Measurements from ENCODE around the gene PRUNE2.

PRUNE2 gene

DNA sequence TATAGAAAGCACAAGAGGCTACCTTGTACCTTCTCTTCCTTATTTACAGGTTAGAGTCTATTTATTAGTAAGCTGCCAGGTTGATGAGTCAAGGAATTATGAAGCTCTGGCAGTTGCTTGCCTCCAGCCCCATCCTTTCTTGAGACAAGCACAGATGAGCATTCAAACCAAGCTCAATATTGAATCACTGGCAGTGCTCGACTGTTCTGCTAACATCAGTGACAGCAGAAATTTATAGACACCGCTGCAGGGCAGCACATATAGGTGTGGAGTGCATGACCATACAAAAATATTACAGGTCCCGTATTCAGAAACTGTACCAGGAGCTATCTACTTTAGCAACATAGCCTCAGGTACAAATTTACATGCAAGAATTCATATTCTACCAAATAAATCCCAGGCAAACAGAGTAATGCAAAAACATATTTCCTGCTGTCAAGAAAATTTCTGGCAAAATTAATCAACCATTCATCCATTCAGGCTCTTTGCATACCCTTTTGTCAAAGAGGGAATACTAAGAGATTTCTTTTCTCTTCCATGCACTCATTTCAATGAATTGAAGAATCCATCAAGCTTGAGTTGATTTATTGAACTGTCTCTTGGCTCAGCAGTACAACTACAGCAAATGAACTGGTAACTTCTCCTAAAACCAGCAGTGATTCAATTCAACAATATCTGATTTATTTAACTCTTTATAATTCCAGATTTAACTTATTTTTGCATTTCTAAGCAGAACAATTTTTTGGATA lies 168.6 kb downstream of the PRUNE2 start:
- DNase-seq (ENCODE audit: low read depth, low spot score): no peak

DNA sequence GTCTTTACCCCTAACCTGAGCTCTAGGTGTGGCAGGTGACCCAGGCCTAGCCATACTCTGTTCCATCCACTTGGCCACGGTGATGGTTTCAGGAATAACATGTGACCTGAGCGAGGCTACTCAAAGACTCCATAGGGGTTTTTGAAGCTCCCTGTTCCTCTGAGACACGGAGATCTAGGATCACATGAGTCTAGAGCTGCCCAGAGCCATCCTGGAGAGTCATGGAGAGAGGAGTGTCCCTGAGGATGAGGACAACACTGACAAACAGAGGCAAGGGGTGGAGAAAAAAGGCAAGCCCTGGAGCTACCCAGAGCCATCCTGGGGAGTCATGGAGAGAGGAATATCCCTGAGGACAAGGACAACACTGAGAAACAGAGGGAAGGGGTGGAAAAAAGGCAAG lies 171.2 kb downstream of the PRUNE2 start:
- DNase-seq (ENCODE audit: low read depth, low spot score): no peak

DNA sequence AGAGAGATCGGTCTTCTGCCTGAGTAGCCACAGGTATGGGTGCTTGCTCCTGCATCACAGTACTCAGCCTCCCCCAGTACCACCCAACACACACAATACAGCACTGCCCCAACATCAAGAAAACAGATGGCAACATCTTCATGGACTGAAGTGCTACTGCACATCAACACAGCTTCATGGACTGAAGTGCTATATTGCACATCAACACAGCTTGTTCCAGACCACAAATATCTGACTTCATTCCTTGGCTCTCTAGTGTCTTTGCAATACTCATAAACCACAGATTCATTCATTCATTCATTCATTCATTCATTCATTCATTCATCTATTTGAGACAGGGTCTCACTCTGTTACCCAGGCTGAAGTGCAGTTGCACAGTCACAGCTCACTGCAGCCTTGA lies 172.8 kb downstream of the PRUNE2 start:
- no peak for DNase-seq (ENCODE audit: low read depth, low spot score)

DNA sequence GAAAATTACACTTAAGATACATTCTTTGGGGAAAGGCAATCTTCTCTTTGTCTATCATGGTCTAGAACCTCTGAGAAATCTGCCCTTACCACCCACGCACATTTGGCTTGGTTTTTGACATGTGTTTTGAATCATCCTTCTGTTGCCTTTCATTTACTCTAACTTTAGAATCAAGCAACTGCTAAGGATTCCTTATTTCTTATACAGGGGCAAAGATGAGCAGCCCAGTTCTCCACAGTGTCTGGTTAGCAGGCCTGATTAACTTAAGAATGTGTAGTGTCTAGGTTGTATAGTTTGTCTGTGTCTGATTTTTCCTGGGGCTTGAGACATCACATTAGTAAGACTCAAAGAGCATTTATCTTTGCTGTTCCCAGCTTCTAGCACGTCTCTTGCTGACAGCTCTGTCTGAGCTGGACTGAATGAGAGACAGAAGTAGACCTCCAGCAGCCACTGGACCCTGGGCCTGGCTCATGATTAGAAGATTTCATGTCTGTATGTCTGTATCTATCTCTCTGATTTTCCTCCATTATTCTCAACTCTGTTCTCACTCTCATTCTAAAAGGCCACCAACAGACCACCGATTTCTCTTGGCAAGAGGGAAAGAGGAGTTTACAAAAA lies 173.5 kb downstream of the PRUNE2 start:
- no peak for DNase-seq (ENCODE audit: low read depth, low spot score)

DNA sequence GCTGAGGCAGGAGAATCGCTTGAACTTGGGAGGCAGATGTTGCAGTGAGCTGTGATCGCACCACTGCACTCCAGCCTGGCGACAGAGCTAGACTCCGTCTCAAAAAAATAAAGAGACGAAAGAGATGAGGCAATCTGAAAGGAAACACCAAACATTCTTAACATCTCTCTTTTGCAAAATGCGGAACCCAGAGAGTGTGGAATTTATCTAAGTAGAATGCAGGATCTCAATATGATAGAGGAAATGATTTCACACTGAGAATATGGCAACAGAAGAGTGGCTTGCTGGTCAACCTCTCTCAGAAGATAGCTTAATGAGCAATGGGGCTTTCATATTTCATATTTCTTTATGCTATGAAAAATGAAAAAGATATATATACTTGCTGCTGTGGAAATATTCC lies 175.1 kb downstream of the PRUNE2 start:
- no peak for DNase-seq (ENCODE audit: low read depth, low spot score)

DNA sequence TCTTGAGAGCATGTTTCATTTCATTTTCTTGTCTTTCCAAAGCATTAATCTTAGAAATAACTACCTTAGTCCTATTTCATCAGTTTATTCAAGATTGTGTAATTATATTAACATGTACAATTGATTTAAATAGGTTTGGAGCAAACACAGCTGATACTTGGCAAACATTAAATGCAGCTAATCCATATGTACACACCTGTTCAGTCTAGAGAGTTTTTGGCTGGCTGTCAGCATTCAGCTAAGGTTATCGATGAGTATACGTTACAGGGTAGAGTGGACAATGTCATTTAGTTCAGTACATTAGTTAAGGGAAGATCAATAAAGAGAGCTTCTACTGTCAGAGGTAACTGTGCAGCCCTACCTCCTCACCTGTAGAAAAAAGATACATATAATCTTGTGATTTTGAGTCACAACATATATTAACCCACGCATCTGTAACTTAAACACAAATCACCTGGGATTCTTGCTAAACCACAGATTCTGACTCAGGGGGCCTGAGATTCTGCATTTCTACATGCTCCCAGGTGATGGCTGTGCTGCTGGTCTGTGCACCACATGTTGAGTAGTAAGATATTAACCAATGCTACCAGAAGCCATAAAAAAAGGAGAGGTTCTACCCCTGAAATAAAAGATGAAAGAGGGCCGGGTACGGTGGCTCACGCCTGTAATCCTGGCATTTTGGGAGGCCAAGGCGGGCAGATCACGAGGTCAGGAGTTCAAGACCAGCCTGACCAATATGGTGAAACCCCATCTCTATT lies 175.8 kb downstream of the PRUNE2 start:
- no peak for DNase-seq (ENCODE audit: low read depth, low spot score)

DNA sequence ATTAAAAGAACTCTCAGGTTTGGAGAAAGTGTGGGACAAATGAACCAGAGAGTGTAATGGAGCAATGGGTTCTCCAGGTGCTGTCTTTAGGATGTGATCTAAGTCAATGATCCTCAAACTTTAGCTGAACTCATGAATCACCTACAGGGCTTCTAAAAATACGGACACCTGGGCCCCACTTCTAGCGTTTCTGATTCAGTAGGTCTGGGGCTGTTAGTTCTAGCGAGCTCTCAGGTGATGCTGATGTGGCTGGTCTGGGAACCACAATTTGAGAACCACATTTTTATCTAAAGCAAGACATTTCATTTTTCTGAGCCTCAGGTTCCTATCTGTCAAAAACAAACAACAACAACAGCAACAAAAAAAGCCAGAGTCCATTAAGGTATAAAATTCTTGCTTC lies 176.8 kb downstream of the PRUNE2 start:
- no peak for DNase-seq (ENCODE audit: low read depth, low spot score)

DNA sequence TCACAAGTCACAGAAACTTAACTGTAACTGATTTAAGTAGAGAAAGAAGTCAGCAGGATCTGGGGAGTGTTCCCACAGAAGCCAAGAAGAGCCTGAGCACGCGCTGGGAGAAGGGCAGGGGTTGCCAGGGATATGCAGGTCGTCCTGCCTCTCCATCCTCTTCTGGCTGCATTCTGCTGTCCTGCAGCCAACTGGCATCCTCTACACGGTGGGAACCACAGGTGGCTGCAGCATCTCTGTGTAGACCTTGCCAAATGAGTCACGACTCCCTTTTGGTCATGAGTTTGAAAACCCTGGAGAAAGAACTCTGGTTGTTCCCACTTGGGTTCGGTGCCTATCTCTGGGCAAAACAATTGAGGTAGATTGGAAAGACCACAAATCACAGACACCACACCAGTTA lies 180.0 kb downstream of the PRUNE2 start:
- DNase-seq (ENCODE audit: low read depth, low spot score): no peak

DNA sequence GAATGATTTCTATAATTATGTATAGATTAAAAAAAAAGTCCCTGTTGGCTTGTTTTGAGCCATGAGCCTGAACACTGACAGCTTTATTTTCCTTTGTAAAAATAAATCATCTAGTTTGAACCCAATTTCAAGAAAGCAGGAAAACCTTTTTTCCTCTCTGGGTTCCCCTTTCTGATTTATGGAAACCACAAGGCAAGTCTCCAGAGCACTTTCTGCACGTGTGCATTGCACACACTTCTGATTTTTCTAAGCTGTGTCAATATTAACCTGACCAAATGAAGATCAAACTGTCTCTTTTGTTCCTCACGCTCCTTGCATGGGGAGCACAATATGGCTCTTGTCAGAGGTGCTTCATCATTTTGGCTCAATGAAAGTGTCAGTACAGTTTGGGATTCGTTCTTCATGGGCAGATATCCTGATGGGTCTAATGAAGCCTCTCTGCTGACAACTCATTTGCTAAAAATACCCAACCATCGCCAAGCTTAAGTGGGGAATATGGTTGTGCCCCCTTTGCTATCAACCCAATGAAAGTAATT lies 180.8 kb downstream of the PRUNE2 start:
- DNase-seq (ENCODE audit: low read depth, low spot score): no peak

DNA sequence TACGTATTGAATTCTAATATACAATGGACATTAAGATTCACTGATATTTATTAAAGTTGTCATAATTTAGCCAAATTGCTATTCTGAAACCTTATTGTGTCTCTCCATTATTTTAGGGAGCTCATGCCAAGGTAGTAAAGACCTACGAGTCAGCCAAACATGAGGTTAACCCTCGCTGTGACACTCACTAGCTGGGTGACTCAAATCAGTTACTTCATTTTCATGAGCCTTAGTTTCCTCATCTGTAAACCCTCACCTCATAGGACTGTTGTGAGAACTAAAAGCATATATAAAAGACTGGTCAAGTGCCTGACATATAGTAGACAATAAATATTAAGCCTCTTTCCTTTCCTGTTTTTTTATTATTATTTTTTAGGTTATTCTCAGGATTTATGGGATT lies 185.7 kb downstream of the PRUNE2 start:
- no peak for DNase-seq (ENCODE audit: low read depth, low spot score)

DNA sequence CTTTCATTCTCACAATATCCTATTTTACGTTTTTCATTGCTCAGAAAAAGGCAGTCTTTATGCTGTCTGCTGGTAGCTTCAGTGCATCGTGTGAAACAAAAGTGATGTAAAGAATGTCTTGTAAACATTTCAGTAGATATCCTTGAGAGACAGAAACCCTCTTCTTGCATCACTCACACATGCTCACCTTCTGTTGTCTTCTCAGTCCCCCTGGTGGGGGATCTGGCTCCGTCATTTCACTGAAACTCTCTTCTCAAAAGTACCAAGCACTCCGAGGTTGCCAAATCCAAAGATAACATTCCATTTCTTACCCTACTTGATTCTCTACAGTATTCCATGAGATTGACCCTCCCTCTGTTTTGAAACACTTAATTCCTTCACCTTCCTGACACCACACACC lies 187.7 kb downstream of the PRUNE2 start:
- DNase-seq (ENCODE audit: low read depth, low spot score): no peak

DNA sequence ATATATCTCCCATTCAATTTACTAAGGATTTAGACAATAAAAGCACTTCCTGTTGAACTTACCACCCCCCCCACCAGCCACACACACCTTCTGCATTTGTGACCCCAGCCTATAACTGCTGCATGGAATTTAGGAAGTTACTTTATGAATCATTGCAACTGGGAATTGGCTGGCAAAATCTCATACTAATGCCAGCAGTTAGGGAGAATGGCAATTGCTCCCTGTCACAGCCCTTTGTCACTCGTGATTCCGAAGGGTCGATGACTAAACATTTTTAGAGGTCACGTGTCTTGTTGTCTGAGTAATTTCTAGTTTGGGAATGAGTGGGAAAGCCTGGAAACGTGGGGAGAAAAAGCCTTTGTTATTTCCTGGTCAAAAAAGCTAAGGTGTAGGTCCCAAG lies 188.3 kb downstream of the PRUNE2 start:
- no peak for DNase-seq (ENCODE audit: low read depth, low spot score)

DNA sequence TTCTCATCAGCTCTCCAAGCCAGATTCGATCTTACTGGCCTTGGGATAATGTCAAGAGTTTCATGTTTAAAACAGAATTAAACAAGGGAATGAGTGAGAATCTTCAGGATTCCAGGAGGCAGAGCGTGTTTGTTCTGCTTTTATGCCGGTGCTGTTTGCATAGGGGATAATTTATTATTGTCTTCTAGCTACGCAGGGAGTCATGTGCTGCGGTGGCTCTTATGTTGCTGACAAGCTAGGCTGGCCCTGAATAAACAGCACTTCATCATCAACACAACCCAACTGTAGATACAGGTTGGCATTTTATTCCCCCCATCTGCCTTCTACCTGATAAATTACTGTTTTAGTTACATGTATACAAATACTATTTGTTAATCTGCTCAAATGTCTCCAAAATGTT lies 188.7 kb downstream of the PRUNE2 start:
- DNase-seq (ENCODE audit: low read depth, low spot score): no peak

DNA sequence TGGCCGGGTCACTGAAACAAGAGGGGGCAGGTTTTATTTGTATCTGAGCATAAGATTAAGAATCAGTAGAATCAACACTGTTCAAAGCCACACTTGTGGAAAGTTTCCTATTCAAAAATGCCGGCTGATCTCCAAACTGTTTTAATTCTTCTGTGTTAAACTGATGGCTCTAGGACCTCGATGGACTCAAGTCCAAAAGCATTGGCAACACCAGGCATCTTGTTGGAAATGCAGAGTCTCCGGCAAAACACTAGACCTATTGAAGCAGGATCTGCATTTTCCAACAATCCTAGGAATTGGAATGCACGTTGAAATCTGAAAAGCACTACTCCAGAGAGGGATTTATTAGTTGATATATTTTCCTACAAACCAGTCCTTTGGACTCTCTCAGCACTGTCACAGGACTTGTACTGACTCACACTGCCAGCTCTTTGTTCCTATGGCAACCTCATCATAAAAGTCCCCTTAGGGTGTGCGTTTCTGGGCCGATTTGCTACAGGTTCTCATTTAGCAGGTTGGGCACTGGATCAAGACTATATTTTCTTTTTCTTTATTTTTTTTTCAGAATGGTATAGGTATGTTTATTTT lies 189.7 kb downstream of the PRUNE2 start:
- no peak for DNase-seq (ENCODE audit: low read depth, low spot score)

DNA sequence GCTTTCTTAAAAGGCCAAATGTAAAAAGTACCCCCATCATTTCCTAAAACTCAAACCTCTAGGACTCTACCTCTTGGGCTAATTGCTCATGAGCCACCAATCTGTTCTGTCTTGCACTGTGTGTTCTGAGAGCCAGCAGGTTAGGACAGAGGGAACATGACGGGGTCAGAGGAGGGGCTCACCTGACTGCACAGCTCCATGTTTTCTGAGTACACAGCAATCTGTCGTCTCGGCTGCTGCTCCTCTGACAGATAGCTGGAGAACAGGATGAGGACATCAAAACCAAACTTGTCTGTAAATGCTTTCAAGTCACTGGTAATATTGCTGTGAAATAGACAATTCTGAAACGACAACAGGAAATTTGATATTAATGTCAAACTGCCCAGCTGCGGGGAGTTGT lies 192.5 kb downstream of the PRUNE2 start:
- DNase-seq (ENCODE audit: low read depth, low spot score): no peak

DNA sequence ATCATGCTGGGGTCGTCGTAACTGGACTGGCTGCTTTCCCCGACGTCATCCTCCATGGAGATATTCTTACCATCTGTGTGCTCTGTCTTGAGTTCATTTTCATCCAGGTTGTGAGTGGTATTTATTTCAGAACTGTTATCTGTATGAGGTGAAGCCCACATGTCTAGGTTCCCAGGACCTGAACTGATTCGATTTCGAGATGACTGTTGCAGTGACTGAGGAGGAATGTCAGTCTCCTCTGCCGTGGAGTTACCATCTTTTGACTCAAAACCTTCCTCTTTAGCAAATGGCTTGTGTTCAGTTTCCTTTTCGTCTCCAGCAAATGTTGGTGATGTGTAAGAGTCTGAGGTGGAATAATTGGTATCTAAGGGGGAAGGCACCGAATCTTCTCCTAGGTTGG lies 196.9 kb downstream of the PRUNE2 start:
- no peak for DNase-seq (ENCODE audit: low read depth, low spot score)

DNA sequence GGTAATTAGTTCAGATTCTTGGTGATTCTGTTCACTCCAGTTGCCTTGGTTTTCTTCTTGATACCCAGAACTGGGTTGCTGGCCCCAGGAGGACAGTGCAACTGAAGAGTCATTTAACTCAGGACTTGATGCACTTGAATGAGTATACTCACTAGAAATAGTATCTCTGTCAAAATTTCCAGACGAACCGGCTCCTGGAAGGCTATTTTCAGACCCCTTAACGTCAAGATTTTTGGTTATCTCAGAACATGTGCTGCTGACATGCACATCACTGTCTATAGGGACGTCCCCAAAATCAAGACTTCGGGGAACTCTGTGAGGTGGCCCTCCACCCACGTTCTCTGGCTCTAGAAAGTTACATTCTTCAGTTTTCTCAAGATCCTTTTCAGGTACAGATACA lies 198.4 kb downstream of the PRUNE2 start:
- DNase-seq (ENCODE audit: low read depth, low spot score): no peak

DNA sequence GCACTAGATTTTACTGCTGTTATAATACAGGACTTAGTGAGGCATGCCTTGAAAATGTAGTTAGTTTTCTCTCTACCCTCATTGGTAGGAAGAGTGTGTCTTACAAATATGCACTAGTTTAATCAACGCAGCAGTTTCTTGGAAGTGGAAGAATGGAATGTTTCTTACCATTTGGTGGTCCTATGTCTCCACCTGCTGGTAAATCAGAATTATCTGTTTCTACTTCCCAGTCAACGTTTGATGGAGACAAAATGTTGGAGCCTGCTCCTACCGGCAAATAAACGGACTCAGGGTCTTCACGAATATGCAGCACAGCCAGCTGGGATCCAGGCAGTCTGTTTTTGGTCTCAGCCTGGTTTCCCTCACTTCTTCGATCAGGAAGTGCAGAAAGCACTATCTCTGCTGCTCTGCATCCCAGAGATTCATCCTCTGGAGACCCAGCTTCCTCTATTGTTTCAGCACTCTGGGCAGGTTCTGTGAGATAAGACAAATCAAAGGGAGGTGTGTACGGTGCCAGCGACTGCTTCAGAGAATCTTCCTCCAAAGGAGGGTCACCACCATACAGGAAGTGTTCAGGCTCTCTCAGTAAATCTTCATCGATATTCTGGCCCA lies 201.2 kb downstream of the PRUNE2 start:
- peak; percentile 47 for DNase-seq (ENCODE audit: low read depth, low spot score)

DNA sequence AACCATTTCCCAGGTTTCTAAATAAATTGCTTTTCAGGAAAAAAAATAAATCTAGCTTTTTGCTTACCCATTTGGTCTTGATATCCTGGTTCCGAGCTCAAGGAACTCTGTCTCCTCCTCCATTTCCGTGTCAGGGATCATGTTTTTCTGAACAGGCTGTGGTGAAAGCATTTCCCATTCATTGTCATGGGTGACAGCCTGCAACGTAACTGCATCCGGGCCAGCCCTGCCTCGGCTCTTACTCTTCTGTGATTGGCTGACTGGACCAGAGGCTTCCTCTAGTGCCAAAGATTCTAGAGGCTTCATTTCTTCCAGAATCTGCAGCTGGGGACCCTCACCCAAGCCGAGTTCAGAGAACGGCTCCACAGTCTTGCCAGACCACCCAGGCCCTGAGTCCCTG lies 202.6 kb downstream of the PRUNE2 start:
- no peak for DNase-seq (ENCODE audit: low read depth, low spot score)

DNA sequence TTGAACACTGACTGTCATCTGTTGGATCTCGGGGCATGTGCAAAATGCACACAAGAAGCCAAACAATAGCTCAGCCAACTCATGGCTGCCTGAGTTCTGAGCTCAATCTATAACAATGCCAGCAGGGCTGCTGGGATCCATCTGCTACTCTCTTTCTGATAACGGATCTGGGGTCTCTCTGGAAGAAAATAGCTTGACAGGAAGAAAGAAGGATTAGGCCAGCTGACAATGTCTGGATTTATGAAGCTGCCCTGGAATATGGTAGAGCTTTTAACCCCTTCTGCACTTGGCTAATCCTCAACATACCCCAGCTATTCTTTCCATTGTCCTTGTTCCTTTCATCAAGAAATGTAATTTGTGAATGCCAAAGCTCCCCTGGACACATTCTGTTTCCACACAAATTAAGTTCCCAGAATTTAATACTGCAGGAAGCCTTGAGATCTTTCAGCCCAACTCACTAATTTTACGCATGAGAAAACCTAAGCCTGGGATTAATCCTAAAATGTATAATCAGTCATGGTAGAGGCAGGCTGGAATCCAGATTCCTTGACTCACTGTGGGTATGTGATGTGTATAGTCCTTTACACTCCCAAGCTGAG lies 204.4 kb downstream of the PRUNE2 start:
- DNase-seq (ENCODE audit: low read depth, low spot score): no peak

DNA sequence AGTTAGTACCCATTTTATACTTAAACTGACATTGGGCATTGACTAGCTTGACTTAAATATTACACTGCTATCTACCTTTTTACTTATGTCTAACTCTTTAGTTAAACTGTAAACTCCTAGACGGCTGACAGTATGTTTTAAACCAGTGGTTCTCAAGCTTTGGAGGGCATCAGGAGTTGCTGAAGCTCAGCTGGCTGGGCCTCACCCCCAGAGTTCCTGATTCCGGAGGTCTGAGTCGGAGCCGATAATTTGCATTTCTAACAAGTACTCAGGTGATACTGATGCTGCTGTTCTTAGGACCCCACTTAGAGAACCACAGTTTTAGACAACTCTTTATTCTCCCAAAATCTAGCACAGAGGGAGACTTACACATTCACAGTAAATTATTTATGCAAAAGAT lies 205.0 kb downstream of the PRUNE2 start:
- no peak for DNase-seq (ENCODE audit: low read depth, low spot score)

Data from brain pericyte (primary cell).